H1 (cell line): Measurements from ENCODE around the gene FHIT.

ENCODE experiments used
- CTCF ChIP-seq, 3 experiments: IDR thresholded peaks; 1 replicate in 2 of 3; 2 replicates in 1 of 3; pipeline versions ENCODE4 v1.5.1 to v1.6.1; 2011; ENCODE audit warnings: low read length in 3 of 3, mild to moderate bottlenecking in 3 of 3, inconsistent platforms in 2 of 3, low read depth in 1 of 3, moderate library complexity in 1 of 3; ENCODE audit not compliant: insufficient read depth in 1 of 3; ENCODE audit errors: control extremely low read depth in 1 of 3
- POLR2A ChIP-seq, 2 experiments: IDR thresholded peaks; 1 replicate in 1 of 2; 2 replicates in 1 of 2; pipeline ENCODE4 v1.6.1; 2011; ENCODE audit warnings: low read depth in 2 of 2, low read length in 2 of 2, mild to moderate bottlenecking in 2 of 2; ENCODE audit errors: control extremely low read depth in 1 of 2
- RAD21 ChIP-seq, 2 experiments: IDR thresholded peaks in 1 of 2; conservative IDR thresholded peaks in 1 of 2; 2 replicates each; pipeline ENCODE4 v1.6.1; 2011; ENCODE audit warnings: low read depth in 2 of 2, low read length in 2 of 2, improper control_type of control experiment in 1 of 2, inconsistent platforms in 1 of 2, mild to moderate bottlenecking in 1 of 2, moderate library complexity in 1 of 2

DNA sequence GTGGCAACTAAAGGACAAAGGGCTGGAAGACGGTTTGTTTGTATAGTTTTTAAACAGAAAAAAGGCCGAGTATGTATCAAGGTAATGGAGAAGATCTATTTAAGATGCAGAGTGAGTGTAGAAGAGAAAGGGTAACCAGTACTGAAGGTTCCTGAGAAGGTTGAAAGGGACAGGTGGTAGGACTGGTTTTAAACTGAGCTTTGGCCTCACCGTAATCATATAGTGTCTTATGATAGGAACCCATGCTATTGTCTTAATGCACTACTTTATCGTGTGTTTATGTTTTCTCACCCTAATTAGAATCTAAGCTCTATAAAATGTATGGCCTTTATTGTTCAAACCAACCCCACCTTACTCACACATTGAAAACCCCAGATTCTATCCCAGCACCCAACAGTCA lies 32.7 kb downstream of the FHIT start:
- TF ChIP-seq CTCF (IDR thresholded peaks at IDR 0.05; ENCODE audit: control extremely low read depth in 1 of 3, insufficient read depth in 1 of 3, low read depth in 1 of 3, low read length in 3 of 3), result no peak
- TF ChIP-seq POLR2A (IDR thresholded peaks at IDR 0.05; ENCODE audit: control extremely low read depth in 1 of 2, low read depth in 2 of 2, low read length in 2 of 2), result no peak
- TF ChIP-seq RAD21 (IDR thresholded peaks at IDR 0.05 in 1 of 2, conservative IDR thresholded peaks at IDR 0.05 in 1 of 2; ENCODE audit: low read depth in 2 of 2, low read length in 2 of 2), result no peak
